Left lung (tissue), 10 donors: ENCODE measurements around the gene DNAH8. TPM values are rescaled to one million over a fixed set of nuclear protein-coding genes. Genes with fewer than 3 reads are reported as not detected.

Experiments used
- ATAC-seq: fragments of 200-7000 bp; cut with Tn5 transposase; one replicate; pipeline ENCODE4 v1.9.1; 2020; ENCODE audit warnings: moderate library complexity
- DNase-seq, 4 donors: peaks; one replicate each; pipeline ENCODE4 v3.0.0-alpha.2; 2013 to 2020
- H3K27ac ChIP-seq, 2 donors: fragments of 200-600 bp; sonication (generic) in 1 of 2; one replicate each; pipeline versions ENCODE4 v1.5.0 to v1.8.0; 2020 to 2021
- H3K27me3 ChIP-seq, 2 donors: fragments of 200-600 bp; sonication (generic) in 1 of 2; one replicate each; pipeline versions ENCODE4 v1.5.0 to v1.8.0; 2020 to 2021
- H3K36me3 ChIP-seq, 2 donors: fragments of 200-600 bp; sonication (generic) in 1 of 2; one replicate each; pipeline versions ENCODE4 v1.5.0 to v1.8.0; 2020 to 2021
- H3K4me1 ChIP-seq, 2 donors: fragments of 200-600 bp; one replicate each; pipeline ENCODE4 v1.8.0; 2021
- H3K4me3 ChIP-seq, 2 donors: fragments of 200-600 bp; sonication (generic) in 1 of 2; one replicate each; pipeline versions ENCODE4 v1.5.0 to v1.8.0; 2020 to 2021; ENCODE audit warnings: mild to moderate bottlenecking in 1 of 2
- H3K9me3 ChIP-seq, 2 donors: fragments of 200-600 bp; sonication (generic) in 1 of 2; one replicate each; pipeline versions ENCODE4 v1.5.0 to v1.8.0; 2020 to 2021
- intact Hi-C, 2 donors: fragments of 100-400 bp; cut with DNase I; formaldehyde crosslinking; loops; one replicate each; pipeline versions ENCODE4 v1.11.2 to v1.14.2; 2022
- polyA plus RNA-seq, 6 donors: library from polyadenylated mRNA; unstranded; fragments of 120-200 nt; gene quantifications; one replicate each; pipeline ENCODE4 v1.2.1, GENCODE V29; 2013; ENCODE audit not compliant: insufficient read length in 6 of 6
- total RNA-seq, 2 donors: library from RNA; stranded (reverse); fragmentation: NEBNext Ultra II Directional; extraction: Animal tissue kit (Norgen Biotek cat#: 25700); gene quantifications; one replicate each; pipeline ENCODE4 v1.2.1, GENCODE V29; 2021
- TF ChIP-seq, protein P1 (sequence below), 2 donors: fragments of 200-600 bp; sonication (generic) in 1 of 2; IDR thresholded peaks; one replicate each; pipeline versions ENCODE4 v1.5.0 to v1.8.0; 2021; ENCODE audit warnings: antibody characterized with exemption in 2 of 2
- donor health status: DM: no; HTN: yes; CAD: no.
- donor health status: DM: no; HTN: no; CAD: no.

Gene DNAH8
- total and polyA plus RNA-seq, 8 donors = 0.03 to 0.34 (median 0.08) TPM

DNA sequence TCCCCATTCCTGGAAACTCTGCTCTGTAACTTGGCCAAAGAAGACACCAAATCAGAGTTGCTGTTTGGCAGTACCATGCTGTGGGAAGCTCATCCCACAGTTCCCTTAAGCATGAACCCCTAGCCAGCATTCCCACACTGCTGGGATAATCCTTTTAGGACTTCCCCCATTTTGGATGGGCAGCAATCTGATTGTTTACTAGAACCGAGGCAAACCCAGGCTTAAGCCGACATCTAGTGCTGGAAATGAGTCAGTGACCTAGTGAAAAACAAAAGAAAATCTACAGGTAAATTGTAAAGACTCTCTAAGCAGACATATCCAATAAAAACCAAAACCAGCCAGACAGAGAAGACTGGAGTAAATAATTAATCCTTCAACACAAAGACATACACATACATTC is 5.2 kb downstream of the DNAH8 start:
- TF ChIP-seq, protein P1, sequence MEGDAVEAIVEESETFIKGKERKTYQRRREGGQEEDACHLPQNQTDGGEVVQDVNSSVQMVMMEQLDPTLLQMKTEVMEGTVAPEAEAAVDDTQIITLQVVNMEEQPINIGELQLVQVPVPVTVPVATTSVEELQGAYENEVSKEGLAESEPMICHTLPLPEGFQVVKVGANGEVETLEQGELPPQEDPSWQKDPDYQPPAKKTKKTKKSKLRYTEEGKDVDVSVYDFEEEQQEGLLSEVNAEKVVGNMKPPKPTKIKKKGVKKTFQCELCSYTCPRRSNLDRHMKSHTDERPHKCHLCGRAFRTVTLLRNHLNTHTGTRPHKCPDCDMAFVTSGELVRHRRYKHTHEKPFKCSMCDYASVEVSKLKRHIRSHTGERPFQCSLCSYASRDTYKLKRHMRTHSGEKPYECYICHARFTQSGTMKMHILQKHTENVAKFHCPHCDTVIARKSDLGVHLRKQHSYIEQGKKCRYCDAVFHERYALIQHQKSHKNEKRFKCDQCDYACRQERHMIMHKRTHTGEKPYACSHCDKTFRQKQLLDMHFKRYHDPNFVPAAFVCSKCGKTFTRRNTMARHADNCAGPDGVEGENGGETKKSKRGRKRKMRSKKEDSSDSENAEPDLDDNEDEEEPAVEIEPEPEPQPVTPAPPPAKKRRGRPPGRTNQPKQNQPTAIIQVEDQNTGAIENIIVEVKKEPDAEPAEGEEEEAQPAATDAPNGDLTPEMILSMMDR (IDR thresholded peaks at IDR 0.05) = no peak
- peaks cover under 1 to 23% of the 10 kb centered on the region in 2 donors for H3K27me3 ChIP-seq
- no peaks in the 10 kb centered on the region for H3K9me3 ChIP-seq
- DNase-seq (no peak), ATAC-seq (no peak)
- no peak overlapping the region for H3K4me3 ChIP-seq
- no peaks in the 10 kb centered on the region for H3K36me3 ChIP-seq
- H3K4me1 ChIP-seq = peaks cover 0 to 1% of the 10 kb centered on the region in 2 donors
- intact Hi-C loops = no loop called here
- no peak overlapping the region for H3K27ac ChIP-seq

DNA sequence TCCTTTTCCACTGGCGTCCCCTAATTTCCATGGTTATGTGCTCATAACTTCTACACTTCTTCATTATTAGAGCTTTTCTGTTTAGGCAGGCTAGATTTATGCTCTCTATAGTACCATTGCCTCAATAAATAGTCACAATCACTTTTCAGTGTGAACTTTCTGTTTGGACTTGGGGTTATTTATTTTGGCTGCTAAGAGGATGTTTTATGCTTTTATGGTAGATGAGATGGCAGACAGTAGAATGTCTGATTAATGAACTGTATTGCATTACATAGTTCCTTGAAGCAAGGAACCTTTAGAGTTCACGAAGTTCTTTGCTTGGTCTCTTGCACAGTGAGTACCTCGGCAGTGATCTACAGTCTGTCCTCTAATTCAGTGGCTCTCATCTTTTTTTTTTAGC is 6.9 kb downstream of the DNAH8 start:
- intact Hi-C loops = no loop called here
- H3K4me1 ChIP-seq = no peaks in the 10 kb centered on the region
- DNase-seq (no peak), ATAC-seq (no peak)
- no peaks in the 10 kb centered on the region for H3K36me3 ChIP-seq
- H3K9me3 ChIP-seq = no peaks in the 10 kb centered on the region
- TF ChIP-seq, protein P1 (IDR thresholded peaks at IDR 0.05) = no peak
- H3K4me3 ChIP-seq = no peak overlapping the region
- peaks cover 0 to 6% of the 10 kb centered on the region in 2 donors for H3K27me3 ChIP-seq
- H3K27ac ChIP-seq = no peak overlapping the region

DNA sequence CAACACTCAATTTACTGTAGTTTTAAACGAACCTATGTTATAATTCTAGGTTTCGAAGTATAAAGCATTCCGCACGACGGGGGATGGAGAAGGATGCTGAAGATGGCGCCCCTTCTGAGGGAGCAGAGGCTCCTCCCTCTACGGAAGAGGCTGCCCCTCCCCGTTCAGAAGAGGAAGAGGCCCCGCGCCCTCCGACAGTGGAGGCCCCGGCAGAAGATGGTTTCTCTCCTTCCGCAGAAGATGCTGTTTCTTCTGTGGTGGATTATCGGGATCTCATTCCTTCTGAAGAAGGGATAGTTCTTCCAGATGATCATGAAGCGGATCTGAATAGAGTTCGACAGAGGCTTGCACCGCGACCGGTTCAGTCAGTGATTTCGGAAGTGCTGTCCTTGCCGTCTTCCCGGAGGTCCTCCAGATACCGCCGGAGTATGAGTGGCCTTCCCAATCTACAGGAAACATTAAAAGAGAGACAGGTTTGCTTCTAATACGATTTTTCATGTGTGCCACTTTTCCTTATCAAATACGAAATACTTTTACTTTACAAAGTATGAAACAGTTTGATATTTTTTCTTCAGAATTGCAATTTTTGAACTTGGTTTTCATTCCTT is 7.7 kb downstream of the DNAH8 start:
- DNase-seq (no peak), ATAC-seq (no peak)
- TF ChIP-seq, protein P1 (IDR thresholded peaks at IDR 0.05) = no peak
- Histone ChIP-seq H3K4me1 (no peaks in the 10 kb centered on the region), H3K27ac (no peak overlapping the region), H3K36me3 (no peaks in the 10 kb centered on the region), H3K9me3 (no peaks in the 10 kb centered on the region), H3K27me3 (no peaks in the 10 kb centered on the region), H3K4me3 (no peak overlapping the region)
- intact Hi-C loops = no loop called here

DNA sequence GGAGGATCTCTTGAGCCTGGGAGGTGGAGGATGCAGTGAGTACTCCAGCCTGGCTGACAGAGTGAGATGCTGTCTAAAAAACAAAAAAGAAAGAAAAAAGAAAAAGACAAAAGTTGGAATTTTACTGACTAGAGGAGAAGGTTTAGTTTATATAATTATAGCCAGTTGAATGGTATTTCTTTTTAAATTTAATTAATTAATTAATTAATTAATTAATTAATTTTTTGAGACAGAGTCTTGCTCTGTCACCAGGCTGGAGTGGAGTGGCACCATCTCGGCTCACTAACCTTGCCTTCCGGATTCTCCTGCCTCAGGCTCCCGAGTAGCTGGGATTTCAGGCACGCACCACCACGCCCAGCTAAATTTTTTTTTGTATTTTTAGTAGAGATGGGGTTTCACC is 8.7 kb downstream of the DNAH8 start:
- TF ChIP-seq, protein P1 (IDR thresholded peaks at IDR 0.05) = no peak
- H3K27me3 ChIP-seq = no peaks in the 10 kb centered on the region
- no peak overlapping the region for H3K27ac ChIP-seq
- H3K9me3 ChIP-seq = no peaks in the 10 kb centered on the region
- no peak for DNase-seq
- H3K36me3 ChIP-seq = no peaks in the 10 kb centered on the region
- no peaks in the 10 kb centered on the region for H3K4me1 ChIP-seq
- no peak overlapping the region for H3K4me3 ChIP-seq
- intact Hi-C loops = no loop called here
- no peak for ATAC-seq

DNA sequence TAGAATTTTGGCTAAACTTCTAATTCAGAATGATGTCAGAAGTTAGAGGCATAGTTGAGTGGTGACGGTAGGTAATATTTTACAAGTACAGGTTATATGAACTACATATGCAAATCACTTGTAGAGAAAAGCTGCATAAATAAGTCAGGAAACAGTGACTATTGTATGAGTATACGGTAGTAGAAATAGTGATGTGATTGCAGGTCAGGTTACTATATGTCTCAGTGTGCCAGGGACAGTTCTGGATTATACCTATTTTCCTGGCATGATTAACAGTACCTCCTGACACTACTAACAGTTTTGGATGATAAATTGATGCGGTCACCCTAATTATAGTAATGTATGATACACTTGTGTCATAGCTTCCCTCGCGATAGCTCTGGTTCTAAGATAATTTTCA is 9.2 kb downstream of the DNAH8 start:
- no peaks in the 10 kb centered on the region for H3K27me3 ChIP-seq
- intact Hi-C loops = no loop called here
- H3K4me1 ChIP-seq = no peaks in the 10 kb centered on the region
- no peak overlapping the region for H3K4me3 ChIP-seq
- TF ChIP-seq, protein P1 (IDR thresholded peaks at IDR 0.05) = no peak
- H3K27ac ChIP-seq = no peak overlapping the region
- no peaks in the 10 kb centered on the region for H3K36me3 ChIP-seq
- DNase-seq (no peak), ATAC-seq (no peak)
- no peaks in the 10 kb centered on the region for H3K9me3 ChIP-seq
